Measurements from ENCODE around the gene CDCA3. TPM values are rescaled to one million over a fixed set of nuclear protein-coding genes. Genes with fewer than 3 reads are reported as not detected.

CDCA3 gene
- total and polyA plus RNA-seq, 2 of the 4 experiments (the other 2 are of a cell fraction) = 23.5 to 61.0 TPM

GRCh38 chr12:6860942-6861341 lies 9.9 kb upstream of the CDCA3 start:
- no peaks in the 10 kb centered on the region for H3K4me1 ChIP-seq (ENCODE audit: control insufficient read depth, insufficient read depth, low read length)
- ChIA-PET CTCF (no interaction called here), POLR2A (ENCODE audit: unreplicated experiment) (no interaction called here)
- ATAC-seq (ENCODE audit: low read depth) (no peak), DNase-seq (no peak)
- no peak overlapping the region for H2BK20ac ChIP-seq (ENCODE audit: low read depth, low read length)
- no peak overlapping the region for H3K27ac ChIP-seq (ENCODE audit: insufficient read depth, low read length)
- H3K14ac ChIP-seq (replicated peaks; ENCODE audit: low read depth, low read length) = no peak overlapping the region
- H3K23ac ChIP-seq (ENCODE audit: low read depth, low read length) = no peak overlapping the region
- H2BK120ac ChIP-seq (ENCODE audit: low read depth, low read length) = no peak overlapping the region
- H4K8ac ChIP-seq (ENCODE audit: low read depth in 2 of 2, low read length in 2 of 2) = no peak overlapping the region
- H3K4me2 ChIP-seq (ENCODE audit: low read depth, low read length) = no peak overlapping the region
- H3K36me3 ChIP-seq (ENCODE audit: control insufficient read depth, insufficient read depth, low read length) = peaks cover 81% of the 10 kb centered on the region
- no peak overlapping the region for H3K4ac ChIP-seq (ENCODE audit: low read depth, low read length)
- H4K5ac ChIP-seq (ENCODE audit: low read depth, low read length) = no peak overlapping the region
- BruUV-seq (replicated peaks) = no TSS peak
- dilution Hi-C loops (cut with HindIII; ENCODE audit: low sequenced_read_pairs, unreplicated experiment) = no loop called here
- no peak overlapping the region for H3K56ac ChIP-seq (ENCODE audit: extremely low read depth, insufficient read depth, low read length)
- no peak overlapping the region for H2AFZ ChIP-seq (replicated peaks; ENCODE audit: low read length, poor library complexity)
- no peaks in the 10 kb centered on the region for H3K27me3 ChIP-seq (ENCODE audit: control insufficient read depth, insufficient read depth, low read length)
- H3K79me1 ChIP-seq (ENCODE audit: low read depth in 1 of 2, low read length in 2 of 2) = peaks cover 0 to 18% of the 10 kb centered on the region in 2 experiments; a peak in 3 of 4 replicates
- no peaks in the 10 kb centered on the region for H3K9me3 ChIP-seq (ENCODE audit: control insufficient read depth, insufficient read depth, low read length)
- 98% methylated on average over 5 of the region's 7 CpGs; no CpG with 5 or more reads in 1 of the 2 experiments for WGBS, 2 experiments (ENCODE audit: extremely low coverage in 2 of 2, insufficient read length in 1 of 2)
- H2AK9ac ChIP-seq (replicated peaks; ENCODE audit: low read depth, low read length, poor library complexity) = no peak overlapping the region
- H4K91ac ChIP-seq (ENCODE audit: insufficient read depth, low read depth, low read length) = no peak overlapping the region
- intact Hi-C loops (cut with micrococcal nuclease) = no loop called here
- in situ Hi-C loops (cut with MboI; ENCODE audit: low sequenced_read_pairs) = no loop called here
- H2BK15ac ChIP-seq (ENCODE audit: low read depth, low read length) = no peak overlapping the region
- no peak overlapping the region for H3K18ac ChIP-seq (ENCODE audit: low read depth, low read length)
- H2AK5ac ChIP-seq (ENCODE audit: low read depth, low read length) = no peak overlapping the region
- TF ChIP-seq FOS (IDR thresholded peaks at IDR 0.05; ENCODE audit: low read depth, low read length) (no peak), BHLHE40 (IDR thresholded peaks at IDR 0.05; ENCODE audit: low read depth, low read length) (no peak)
- no peak overlapping the region for H3K9ac ChIP-seq (ENCODE audit: low read depth, low read length)
- H3K4me3 ChIP-seq (ENCODE audit: insufficient read depth, low read depth, low read length) = no peak overlapping the region
- no peaks in the 10 kb centered on the region for H4K20me1 ChIP-seq (ENCODE audit: insufficient read depth, low read length)
- H2BK5ac ChIP-seq (ENCODE audit: low read depth, low read length, poor library complexity, severe bottlenecking) = no peak overlapping the region
- 0 out of 2 replicates have a peak, but pooled peaks cover 3% of the 10 kb centered on the region for H3K9me1 ChIP-seq (ENCODE audit: insufficient read depth, low read length)
